Tibial nerve (tissue), 4 donors: Measurements from ENCODE around the gene OR5AU1. TPM values are rescaled to one million over a fixed set of nuclear protein-coding genes. Genes with fewer than 3 reads are reported as not detected.
"Not testable (repeated sequence)": the region's sequence is repeated elsewhere in the genome, so short reads cannot be mapped to it uniquely, and the experiment has no call there.

ENCODE experiments used
- DNase-seq, 2 donors: peaks; one replicate each; pipeline ENCODE4 v3.0.0-alpha.2; 2019; ENCODE audit warnings: low spot score in 2 of 2
- H3K27ac ChIP-seq, 4 donors: fragments of 200-600 bp; sonication (generic) in 3 of 4; one replicate each; pipeline ENCODE4 v1.5.1; 2017 to 2019; ENCODE audit warnings: mild to moderate bottlenecking in 1 of 4
- H3K27me3 ChIP-seq, 2 donors: fragments of 200-600 bp; sonication (generic) in 1 of 2; one replicate each; pipeline versions ENCODE4 v1.5.1 to v1.6.0; 2017 to 2019
- H3K36me3 ChIP-seq, 3 donors: fragments of 200-600 bp; sonication (generic); one replicate each; pipeline ENCODE4 v1.5.1; 2018 to 2019
- H3K4me1 ChIP-seq, 4 donors: fragments of 200-600 bp; sonication (generic) in 3 of 4; one replicate each; pipeline ENCODE4 v1.5.1; 2017 to 2019
- H3K4me3 ChIP-seq, 4 donors: fragments of 200-600 bp; sonication (generic) in 3 of 4; one replicate each; pipeline ENCODE4 v1.5.1; 2017 to 2019; ENCODE audit warnings: mild to moderate bottlenecking in 1 of 4, moderate library complexity in 1 of 4
- H3K9me3 ChIP-seq, 4 donors: fragments of 200-600 bp; sonication (generic) in 3 of 4; one replicate each; pipeline ENCODE4 v1.5.1; 2017 to 2019
- EP300 ChIP-seq, 2 donors: sonication (generic); formaldehyde crosslinking; IDR thresholded peaks; one replicate each; pipeline ENCODE4 v1.6.1; 2017; ENCODE audit warnings: antibody characterized with exemption in 2 of 2, mild to moderate bottlenecking in 1 of 2
- POLR2A ChIP-seq, 2 donors: fragments of 450-650 bp; IDR thresholded peaks; one replicate each; pipeline ENCODE4 v1.6.1; 2017; ENCODE audit warnings: antibody characterized with exemption in 2 of 2, mild to moderate bottlenecking in 2 of 2, moderate library complexity in 2 of 2
- WGBS, 2 donors: methylation state at CpG; one replicate each; pipeline ENCODE4 v1.1.5; 2018; 5-methylcytosine and 5-hydroxymethylcytosine counted together
- total RNA-seq, 4 donors: library from RNA; depleted of rRNA; stranded (reverse); fragments of >200 nt; gene quantifications; one replicate each; pipeline ENCODE4 v1.1.0, GENCODE V29; 2016
- TF ChIP-seq, protein P1 (sequence below), 5 experiments: fragments of 200-600 bp in 3 of 5; fragments of 450-650 bp in 2 of 5; sonication (generic) in 3 of 5; IDR thresholded peaks; one replicate each; pipeline ENCODE4 v1.5.1; 2016 to 2019; ENCODE audit warnings: antibody characterized with exemption in 5 of 5, mild to moderate bottlenecking in 3 of 5, moderate library complexity in 2 of 5

OR5AU1 gene
- total RNA-seq, 4 donors from 2014 or later = 0.39 TPM; not detected in 3

GRCh38 chr14:21184254-21184653 lies 28.4 kb upstream of the OR5AU1 start:
- WGBS, 2 donors = 22 to 33% methylated on average over 1 of the region's 1 CpG
- peak overlapping the region; percentile 53 to 93 (median 80) for H3K27ac ChIP-seq

GRCh38 chr14:21182166-21182565 lies 26.3 kb upstream of the OR5AU1 start:
- H3K4me3 ChIP-seq = no peak overlapping the region
- TF ChIP-seq POLR2A (IDR thresholded peaks at IDR 0.05) (no peak), EP300 (IDR thresholded peaks at IDR 0.05) (no peak)
- TF ChIP-seq, protein P1, sequence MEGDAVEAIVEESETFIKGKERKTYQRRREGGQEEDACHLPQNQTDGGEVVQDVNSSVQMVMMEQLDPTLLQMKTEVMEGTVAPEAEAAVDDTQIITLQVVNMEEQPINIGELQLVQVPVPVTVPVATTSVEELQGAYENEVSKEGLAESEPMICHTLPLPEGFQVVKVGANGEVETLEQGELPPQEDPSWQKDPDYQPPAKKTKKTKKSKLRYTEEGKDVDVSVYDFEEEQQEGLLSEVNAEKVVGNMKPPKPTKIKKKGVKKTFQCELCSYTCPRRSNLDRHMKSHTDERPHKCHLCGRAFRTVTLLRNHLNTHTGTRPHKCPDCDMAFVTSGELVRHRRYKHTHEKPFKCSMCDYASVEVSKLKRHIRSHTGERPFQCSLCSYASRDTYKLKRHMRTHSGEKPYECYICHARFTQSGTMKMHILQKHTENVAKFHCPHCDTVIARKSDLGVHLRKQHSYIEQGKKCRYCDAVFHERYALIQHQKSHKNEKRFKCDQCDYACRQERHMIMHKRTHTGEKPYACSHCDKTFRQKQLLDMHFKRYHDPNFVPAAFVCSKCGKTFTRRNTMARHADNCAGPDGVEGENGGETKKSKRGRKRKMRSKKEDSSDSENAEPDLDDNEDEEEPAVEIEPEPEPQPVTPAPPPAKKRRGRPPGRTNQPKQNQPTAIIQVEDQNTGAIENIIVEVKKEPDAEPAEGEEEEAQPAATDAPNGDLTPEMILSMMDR (IDR thresholded peaks at IDR 0.05) = no peak
- peak overlapping the region in 2 of 4 donors; percentile 11 to 16 for H3K27ac ChIP-seq
- H3K27me3 ChIP-seq = no peaks in the 10 kb centered on the region
- H3K36me3 ChIP-seq = no peaks in the 10 kb centered on the region
- no peak for DNase-seq
- WGBS, 2 donors = 58 to 63% methylated on average over 2 of the region's 2 CpGs
- H3K9me3 ChIP-seq = peaks cover 0 to 25% (median 2%) of the 10 kb centered on the region in 4 donors
- H3K4me1 ChIP-seq = peaks cover 0 to 11% (median 0%) of the 10 kb centered on the region in 4 donors

More at GRCh38 chr14:21184254-21184653, 28.4 kb upstream of the OR5AU1 start:
- no peaks in the 10 kb centered on the region for H3K36me3 ChIP-seq
- no peak overlapping the region for H3K4me3 ChIP-seq
- peak; percentile 59 to 77 for TF ChIP-seq EP300 (IDR thresholded peaks at IDR 0.05)
- no peak for TF ChIP-seq POLR2A (IDR thresholded peaks at IDR 0.05)
- TF ChIP-seq, protein P1 (IDR thresholded peaks at IDR 0.05) = no peak
- peaks cover 0 to 11% (median 0%) of the 10 kb centered on the region in 4 donors for H3K4me1 ChIP-seq
- no peaks in the 10 kb centered on the region for H3K27me3 ChIP-seq
- H3K9me3 ChIP-seq = peaks cover 0 to 17% (median 2%) of the 10 kb centered on the region in 4 donors
- DNase-seq = no peak

GRCh38 chr14:21171128-21171527 lies 15.3 kb upstream of the OR5AU1 start:
- no peak overlapping the region for H3K4me3 ChIP-seq
- H3K9me3 ChIP-seq = peaks cover 0 to 13% (median 0%) of the 10 kb centered on the region in 4 donors
- no peak overlapping the region for H3K27ac ChIP-seq
- no peaks in the 10 kb centered on the region for H3K36me3 ChIP-seq
- TF ChIP-seq EP300 (IDR thresholded peaks at IDR 0.05) (no peak), POLR2A (IDR thresholded peaks at IDR 0.05) (no peak)
- TF ChIP-seq, protein P1 (IDR thresholded peaks at IDR 0.05) = no peak
- no peak for DNase-seq
- WGBS, 2 donors = 57 to 66% methylated on average over 2 of the region's 2 CpGs
- no peaks in the 10 kb centered on the region for H3K4me1 ChIP-seq
- no peaks in the 10 kb centered on the region for H3K27me3 ChIP-seq

DNA sequence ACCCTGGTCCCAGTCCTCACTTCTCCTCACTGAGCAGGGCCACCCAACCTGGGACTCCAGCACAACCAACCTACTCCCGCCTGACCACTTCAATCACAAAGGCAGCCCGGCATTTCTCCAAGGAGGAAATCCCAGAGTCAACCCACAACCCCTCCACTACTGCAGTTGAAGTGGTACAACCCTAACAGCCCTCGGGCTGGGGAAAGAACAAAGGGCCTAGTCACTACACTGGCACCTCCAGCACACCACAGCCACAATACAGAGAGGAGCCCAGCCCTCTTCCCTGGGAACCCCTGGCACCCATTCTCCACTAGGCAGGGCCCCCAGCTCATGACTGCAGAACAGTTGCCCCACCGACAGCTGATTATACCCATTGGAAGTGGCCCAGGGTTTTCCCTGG lies 13.7 kb upstream of the OR5AU1 start:
- Histone ChIP-seq H3K9me3 (peaks cover 0 to 13% (median 0%) of the 10 kb centered on the region in 4 donors), H3K4me3 (no peak overlapping the region), H3K27ac (no peak overlapping the region), H3K27me3 (no peaks in the 10 kb centered on the region), H3K36me3 (no peaks in the 10 kb centered on the region), H3K4me1 (no peaks in the 10 kb centered on the region)
- DNase-seq = no peak
- TF ChIP-seq POLR2A (IDR thresholded peaks at IDR 0.05) = no peak
- TF ChIP-seq EP300 (IDR thresholded peaks at IDR 0.05) = no peak
- TF ChIP-seq, protein P1 (IDR thresholded peaks at IDR 0.05) = no peak
- 53 to 54% methylated on average over 3 to 4 of the region's 4 CpGs for WGBS, 2 donors

DNA sequence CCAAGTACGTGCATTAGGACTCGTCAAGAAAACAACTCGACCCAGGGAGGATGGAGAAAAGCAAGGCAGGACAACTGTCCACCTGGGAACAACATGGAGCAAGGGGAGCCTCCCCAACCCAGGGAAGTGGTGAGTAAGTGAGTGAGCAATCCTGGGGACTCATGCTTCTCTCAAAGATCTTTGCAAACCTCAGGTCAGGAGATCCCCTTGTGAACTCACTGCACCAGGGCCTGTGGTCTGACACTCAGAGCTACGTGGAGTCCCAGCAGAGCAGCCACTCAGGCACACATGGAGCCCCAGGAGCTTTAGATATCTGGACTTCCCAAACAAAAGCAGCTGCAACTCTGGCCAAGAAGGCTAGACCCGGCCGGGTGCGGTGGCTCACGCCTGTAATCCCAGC lies 12.2 kb upstream of the OR5AU1 start:
- peaks cover 0 to 9% (median 0%) of the 10 kb centered on the region in 4 donors for H3K9me3 ChIP-seq
- no peak overlapping the region for H3K27ac ChIP-seq
- TF ChIP-seq, protein P1 (IDR thresholded peaks at IDR 0.05) = no peak
- no peak for TF ChIP-seq EP300 (IDR thresholded peaks at IDR 0.05)
- no peak for TF ChIP-seq POLR2A (IDR thresholded peaks at IDR 0.05)
- H3K4me1 ChIP-seq = no peaks in the 10 kb centered on the region
- no peak for DNase-seq
- H3K27me3 ChIP-seq = no peaks in the 10 kb centered on the region
- 80 to 90% methylated on average over 8 of the region's 8 CpGs for WGBS, 2 donors
- H3K36me3 ChIP-seq = no peaks in the 10 kb centered on the region
- no peak overlapping the region for H3K4me3 ChIP-seq

DNA sequence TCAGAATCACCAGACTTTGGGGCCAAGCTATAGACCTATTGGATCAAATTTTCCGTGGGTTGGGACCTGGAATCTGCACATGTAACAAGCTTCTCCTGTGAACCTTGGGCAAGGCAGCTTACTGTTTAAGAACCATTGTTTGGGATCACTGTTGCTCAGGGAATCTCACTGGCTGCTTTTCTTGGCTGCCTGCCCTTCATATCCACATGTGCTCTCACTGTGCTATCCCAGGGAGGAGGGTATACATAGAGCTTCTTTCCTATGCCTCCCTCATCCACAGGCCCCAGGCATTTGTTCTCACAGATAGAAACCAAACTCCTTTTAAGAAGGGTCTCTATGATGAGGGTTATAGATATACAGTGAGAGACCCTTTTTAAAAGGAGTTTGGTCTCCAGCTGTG lies 9.8 kb upstream of the OR5AU1 start:
- H3K36me3 ChIP-seq, H3K9me3 ChIP-seq, H3K4me3 ChIP-seq, H3K4me1 ChIP-seq, DNase-seq, H3K27me3 ChIP-seq, H3K27ac ChIP-seq: not testable (repeated sequence)
- whole genome bisulfite sequencing, 2 donors = 27 to 38% methylated on average over 1 of the region's 1 CpG

GRCh38 chr14:21165002-21165605 lies 9.2 kb upstream of the OR5AU1 start:
- H3K4me1 ChIP-seq, H3K27ac ChIP-seq, DNase-seq, H3K9me3 ChIP-seq, H3K36me3 ChIP-seq, H3K4me3 ChIP-seq, H3K27me3 ChIP-seq: not testable (repeated sequence)
- WGBS, 2 donors = 42 to 46% methylated on average over 7 of the region's 7 CpGs
